Measurements from ENCODE around the gene KIAA1549. TPM values are rescaled to one million over a fixed set of nuclear protein-coding genes. Genes with fewer than 3 reads are reported as not detected.
A peak's percentile ranks its signal among the peaks of the same experiment; 100 is the strongest.

The KIAA1549 gene
- total RNA-seq, 1 experiment from 2014 or later, result 26.6 TPM

DNA sequence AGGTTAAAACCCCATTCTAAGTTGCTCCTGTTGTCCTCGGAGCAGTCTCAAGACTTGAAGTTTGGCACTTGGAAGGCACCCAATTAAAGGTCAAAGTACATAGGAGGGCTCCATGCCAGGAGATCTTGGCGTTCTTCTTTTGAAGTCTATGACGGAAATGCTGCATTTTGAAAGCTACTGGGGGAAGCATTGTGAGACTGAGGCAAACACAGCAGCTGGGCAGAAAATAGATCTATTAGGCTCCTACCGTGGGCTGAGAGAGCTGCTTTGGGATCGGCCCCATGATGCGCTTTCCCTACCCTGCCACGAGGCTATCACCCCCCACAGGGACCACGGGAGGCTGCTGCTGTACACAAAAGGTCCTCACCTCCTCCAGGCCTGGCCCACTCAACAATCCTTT lies 20.0 kb downstream of the KIAA1549 start:
- no TSS peak for BruUV-seq (replicated peaks)

DNA sequence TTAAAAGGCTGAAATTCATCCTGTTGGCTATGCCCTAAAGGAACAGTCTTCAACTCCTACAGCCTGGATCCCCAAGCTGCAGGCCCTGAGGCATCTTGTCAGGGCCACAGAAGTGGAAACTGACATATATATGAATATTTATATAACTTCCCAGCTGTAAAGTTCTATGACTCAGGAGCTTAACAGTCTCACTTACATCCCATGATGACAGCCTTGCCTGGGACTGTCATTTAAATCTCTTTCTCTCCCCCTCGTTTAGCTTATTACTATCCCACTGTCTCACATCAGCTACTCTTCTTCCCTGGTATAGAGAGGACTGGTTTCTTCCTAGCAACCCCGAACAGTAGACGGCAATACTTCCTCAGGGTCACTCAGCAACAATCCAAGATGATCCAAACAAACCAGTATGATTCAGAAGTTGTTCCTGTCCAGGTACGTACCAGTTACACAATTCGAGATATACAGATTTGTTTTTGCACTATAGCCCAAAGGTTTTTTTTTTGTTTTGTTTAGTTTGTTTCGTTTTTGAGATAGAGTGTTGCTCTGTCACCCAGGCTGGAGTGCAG lies 22.7 kb downstream of the KIAA1549 start:
- intact Hi-C loops (cut with micrococcal nuclease; ENCODE audit: unreplicated experiment), result loop anchor here (1.0 kb wide), 2 partner anchors 23 to 67 kb away; no protein-coding TSS in a partner anchor
- CTCF ChIA-PET, result no interaction called here

More for the DNA sequence above, 20.0 kb downstream of the KIAA1549 start:
- H2AFZ ChIP-seq, result no peak overlapping the region
- H3K27ac ChIP-seq, result no peak overlapping the region
- H3K4me2 ChIP-seq, result no peak overlapping the region
- H3F3A ChIP-seq (ENCODE audit: insufficient read depth, low read depth), result no peaks in the 10 kb centered on the region; the same call in 1 of the 2 replicates
- no peaks in the 10 kb centered on the region for H3K9me2 ChIP-seq (ENCODE audit: insufficient read depth)
- POLR2A ChIA-PET (ENCODE audit: unreplicated experiment), result no interaction called here
- H4K20me1 ChIP-seq (ENCODE audit: insufficient read depth), result no peaks in the 10 kb centered on the region
- no peak for DNase-seq
- H3K9me3 ChIP-seq (ENCODE audit: insufficient read depth, low read depth), result no peaks in the 10 kb centered on the region
- no peak for TF ChIP-seq EZH2 (IDR thresholded peaks at IDR 0.05; ENCODE audit: low read depth)
- TF ChIP-seq, protein P1, sequence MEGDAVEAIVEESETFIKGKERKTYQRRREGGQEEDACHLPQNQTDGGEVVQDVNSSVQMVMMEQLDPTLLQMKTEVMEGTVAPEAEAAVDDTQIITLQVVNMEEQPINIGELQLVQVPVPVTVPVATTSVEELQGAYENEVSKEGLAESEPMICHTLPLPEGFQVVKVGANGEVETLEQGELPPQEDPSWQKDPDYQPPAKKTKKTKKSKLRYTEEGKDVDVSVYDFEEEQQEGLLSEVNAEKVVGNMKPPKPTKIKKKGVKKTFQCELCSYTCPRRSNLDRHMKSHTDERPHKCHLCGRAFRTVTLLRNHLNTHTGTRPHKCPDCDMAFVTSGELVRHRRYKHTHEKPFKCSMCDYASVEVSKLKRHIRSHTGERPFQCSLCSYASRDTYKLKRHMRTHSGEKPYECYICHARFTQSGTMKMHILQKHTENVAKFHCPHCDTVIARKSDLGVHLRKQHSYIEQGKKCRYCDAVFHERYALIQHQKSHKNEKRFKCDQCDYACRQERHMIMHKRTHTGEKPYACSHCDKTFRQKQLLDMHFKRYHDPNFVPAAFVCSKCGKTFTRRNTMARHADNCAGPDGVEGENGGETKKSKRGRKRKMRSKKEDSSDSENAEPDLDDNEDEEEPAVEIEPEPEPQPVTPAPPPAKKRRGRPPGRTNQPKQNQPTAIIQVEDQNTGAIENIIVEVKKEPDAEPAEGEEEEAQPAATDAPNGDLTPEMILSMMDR (conservative IDR thresholded peaks at IDR 0.05), result no peak
- H3K27me3 ChIP-seq (ENCODE audit: insufficient read depth, low read depth), result no peaks in the 10 kb centered on the region
- H3K4me1 ChIP-seq (replicated peaks; ENCODE audit: insufficient read depth), result peaks cover 21% of the 10 kb centered on the region
- intact Hi-C loops (cut with micrococcal nuclease; ENCODE audit: unreplicated experiment), result no loop called here
- CTCF ChIA-PET, result no interaction called here
- no peaks in the 10 kb centered on the region for H3K36me3 ChIP-seq (ENCODE audit: low read depth)
- H3K4me3 ChIP-seq, result no peak overlapping the region
- H3K79me2 ChIP-seq (ENCODE audit: low read depth), result peaks cover 18% of the 10 kb centered on the region; the same call in 1 of the 2 replicates

DNA sequence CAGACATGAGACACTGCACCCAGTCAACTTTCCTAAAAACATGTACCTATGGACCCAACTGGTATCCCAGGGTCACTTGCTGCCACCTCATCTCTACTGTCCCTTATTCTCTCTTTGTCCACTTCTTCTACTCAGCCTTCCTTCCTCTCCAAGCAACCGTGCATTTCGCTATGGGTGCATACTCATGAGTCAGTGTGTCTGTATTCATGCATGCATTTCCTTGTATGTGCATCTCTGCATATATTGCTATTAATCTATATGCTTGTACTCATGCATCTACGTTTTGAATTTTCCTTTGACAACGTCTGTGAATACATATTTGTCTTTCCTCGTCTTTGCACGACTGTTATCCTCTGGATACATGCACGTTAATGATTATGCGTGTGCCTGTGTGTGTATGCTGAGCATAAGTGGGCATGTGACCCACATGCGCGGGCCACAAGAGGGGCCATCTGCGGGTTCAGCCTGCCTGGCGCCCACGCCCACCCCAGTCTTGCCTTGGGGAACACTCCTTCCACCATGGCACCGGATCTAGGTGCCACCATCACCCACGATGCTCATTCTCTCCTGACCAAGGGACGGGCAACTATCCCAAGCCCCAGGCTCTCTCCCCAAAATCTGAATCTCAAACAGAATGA lies 23.3 kb downstream of the KIAA1549 start:
- H3K79me2 ChIP-seq (ENCODE audit: low read depth), result 0 out of 2 replicates have a peak, but pooled peaks cover 20% of the 10 kb centered on the region
- H3K9me3 ChIP-seq (ENCODE audit: insufficient read depth, low read depth), result no peaks in the 10 kb centered on the region
- no peak for DNase-seq
- H3K4me3 ChIP-seq, result no peak overlapping the region
- intact Hi-C loops (cut with micrococcal nuclease; ENCODE audit: unreplicated experiment), result loop anchor here (1.0 kb wide), 2 partner anchors 23 to 67 kb away; no protein-coding TSS in a partner anchor
- no peaks in the 10 kb centered on the region for H3K27me3 ChIP-seq (ENCODE audit: insufficient read depth, low read depth)
- H4K20me1 ChIP-seq (ENCODE audit: insufficient read depth), result no peaks in the 10 kb centered on the region
- peak overlapping the region; percentile 42 for H3K27ac ChIP-seq
- H3K4me1 ChIP-seq (replicated peaks; ENCODE audit: insufficient read depth), result peaks cover 21% of the 10 kb centered on the region
- no peak for TF ChIP-seq EZH2 (IDR thresholded peaks at IDR 0.05; ENCODE audit: low read depth)
- TF ChIP-seq, protein P1 (conservative IDR thresholded peaks at IDR 0.05), result no peak
- peak overlapping the region; percentile 63 for H3K4me2 ChIP-seq
- no peaks in the 10 kb centered on the region for H3K9me2 ChIP-seq (ENCODE audit: insufficient read depth)
- ChIA-PET POLR2A (ENCODE audit: unreplicated experiment) (interaction anchor here (0.6 kb wide), 2 partner anchors 67 to 184 kb away, joined by 3 to 4 read pairs; no protein-coding TSS in a partner anchor), CTCF (no interaction called here)
- BruUV-seq (replicated peaks), result no TSS peak
- H3K36me3 ChIP-seq (ENCODE audit: low read depth), result no peaks in the 10 kb centered on the region
- no peak overlapping the region for H2AFZ ChIP-seq
- H3F3A ChIP-seq (ENCODE audit: insufficient read depth, low read depth), result no peaks in the 10 kb centered on the region; the same call in 1 of the 2 replicates

More for the DNA sequence above, 22.7 kb downstream of the KIAA1549 start:
- TF ChIP-seq EZH2 (IDR thresholded peaks at IDR 0.05; ENCODE audit: low read depth), result no peak
- TF ChIP-seq, protein P1 (conservative IDR thresholded peaks at IDR 0.05), result no peak
- Histone ChIP-seq H3K4me1 (replicated peaks; ENCODE audit: insufficient read depth) (peaks cover 21% of the 10 kb centered on the region), H4K20me1 (ENCODE audit: insufficient read depth) (no peaks in the 10 kb centered on the region), H3K4me2 (peak overlapping the region; percentile 63), H3F3A (ENCODE audit: insufficient read depth, low read depth) (no peaks in the 10 kb centered on the region; the same call in 1 of the 2 replicates), H3K79me2 (ENCODE audit: low read depth) (peaks cover 25% of the 10 kb centered on the region; the same call in 1 of the 2 replicates), H3K36me3 (ENCODE audit: low read depth) (no peaks in the 10 kb centered on the region), H3K9me2 (ENCODE audit: insufficient read depth) (no peaks in the 10 kb centered on the region), H3K27me3 (ENCODE audit: insufficient read depth, low read depth) (no peaks in the 10 kb centered on the region), H2AFZ (no peak overlapping the region), H3K27ac (peak overlapping the region; percentile 42), H3K4me3 (peak overlapping the region; percentile 15; the same call in 1 of the 2 replicates), H3K9me3 (ENCODE audit: insufficient read depth, low read depth) (no peaks in the 10 kb centered on the region)
- no TSS peak for BruUV-seq (replicated peaks)
- DNase-seq, result peak; percentile 53 to 96
- POLR2A ChIA-PET (ENCODE audit: unreplicated experiment), result interaction anchor here (0.6 kb wide), 2 partner anchors 67 to 185 kb away, joined by 3 to 4 read pairs; no protein-coding TSS in a partner anchor
